Hepatocyte (in vitro differentiated cells): ENCODE results near the gene ZSCAN16.

ENCODE experiments used
- CTCF ChIP-seq: fragments of 200-600 bp; sonication (generic); IDR thresholded peaks from 2 replicates; pipeline ENCODE4 v1.5.1; 2016; ENCODE audit warnings: antibody characterized with exemption, mild to moderate bottlenecking; ENCODE audit not compliant: poor library complexity
- EZH2 ChIP-seq: fragments of 200-600 bp; sonication (generic); IDR thresholded peaks from 2 replicates; pipeline ENCODE4 v1.6.1; 2016; ENCODE audit warnings: antibody characterized with exemption, mild to moderate bottlenecking, borderline replicate concordance

GRCh38 chr6:28089054-28089453 lies 35.4 kb upstream of the ZSCAN16 start:
- TF ChIP-seq CTCF (no peak), EZH2 (no peak)
